GM19025 (cell line): ENCODE data around the gene MIGA2.

ENCODE experiments used
- ATAC-seq: cut with Tn5 transposase; IDR thresholded peaks from one replicate; pipeline ENCODE4 v1.9.1; 2021; ENCODE audit warnings: mild to moderate bottlenecking, low read depth, moderate library complexity; ENCODE audit not compliant: unreplicated experiment

The MIGA2 gene

DNA sequence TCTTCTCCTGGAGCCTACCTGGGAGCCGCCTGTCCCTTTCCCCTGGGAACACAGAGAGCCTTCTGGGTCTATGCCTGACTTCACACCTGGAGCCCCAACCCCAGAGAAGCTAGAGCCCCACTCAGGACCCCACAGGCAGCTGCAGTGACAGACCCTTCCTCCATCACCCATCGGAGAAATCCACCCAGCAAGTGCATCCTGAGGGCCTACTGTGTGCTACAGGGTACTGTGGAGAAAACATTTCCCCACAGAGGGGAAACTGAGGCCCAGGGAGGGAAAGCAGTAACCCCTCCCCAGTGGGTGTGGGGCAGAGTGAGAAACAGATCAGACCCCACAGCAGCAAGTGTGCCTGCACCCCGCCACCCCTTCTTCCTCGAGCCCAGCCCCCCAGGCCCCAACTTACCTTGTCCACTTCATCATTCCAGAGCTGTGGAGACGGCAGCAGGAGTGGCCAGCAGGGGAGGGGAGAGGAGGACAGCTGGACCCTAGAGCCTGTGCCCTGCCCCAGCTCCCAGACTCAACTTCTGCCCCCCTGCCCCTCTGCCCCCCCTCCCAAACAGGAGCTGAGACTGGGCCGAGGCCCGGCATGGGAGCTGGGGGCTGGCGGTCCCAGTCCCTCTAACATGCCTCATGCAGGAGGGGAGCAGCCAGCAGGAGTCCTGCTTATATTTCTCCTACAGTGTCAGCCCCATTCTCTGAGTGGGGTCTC lies 26.0 kb upstream of the MIGA2 start:
- no peak for ATAC-seq

DNA sequence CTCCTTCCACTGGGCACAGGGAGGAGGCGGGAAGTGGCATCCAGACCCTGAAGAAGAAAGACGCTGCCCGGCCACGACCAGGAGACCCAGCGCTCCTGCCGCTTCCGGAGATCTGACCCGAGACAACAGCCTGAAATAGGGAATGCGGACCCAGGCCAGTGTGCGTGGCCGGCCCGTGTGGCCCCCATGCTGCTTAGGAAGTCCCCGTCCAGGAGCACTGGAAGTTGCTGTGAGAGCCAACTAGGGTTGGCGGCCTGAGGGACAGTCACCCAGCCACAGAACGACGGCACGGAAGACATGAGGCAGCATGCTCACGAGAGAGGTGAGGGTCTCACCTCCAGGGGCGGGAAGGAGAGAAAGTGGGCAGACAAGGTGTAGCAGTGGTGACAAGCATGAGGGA lies 25.3 kb upstream of the MIGA2 start:
- no peak for ATAC-seq

DNA sequence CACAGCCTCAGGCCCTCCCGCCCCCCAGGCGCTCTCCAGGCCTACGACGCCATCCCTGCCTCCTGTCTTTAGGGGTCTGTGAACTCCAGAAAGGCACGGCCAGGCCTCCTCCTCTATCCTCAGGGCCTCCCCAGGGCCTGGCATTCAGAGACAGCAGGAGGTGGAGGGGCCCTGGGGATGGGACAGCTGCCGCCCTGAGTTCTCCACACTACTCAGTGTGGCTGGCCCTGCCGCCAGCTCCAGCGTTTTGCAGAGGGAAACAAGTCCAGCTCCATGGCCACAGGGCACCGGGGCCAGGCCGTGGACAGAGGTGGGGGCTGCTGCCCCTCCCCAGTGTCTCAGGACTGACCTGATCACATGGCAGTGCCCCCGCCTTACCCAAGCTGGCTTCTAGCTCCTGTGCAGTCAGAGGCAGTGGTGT lies 24.7 kb upstream of the MIGA2 start:
- ATAC-seq, result no peak

DNA sequence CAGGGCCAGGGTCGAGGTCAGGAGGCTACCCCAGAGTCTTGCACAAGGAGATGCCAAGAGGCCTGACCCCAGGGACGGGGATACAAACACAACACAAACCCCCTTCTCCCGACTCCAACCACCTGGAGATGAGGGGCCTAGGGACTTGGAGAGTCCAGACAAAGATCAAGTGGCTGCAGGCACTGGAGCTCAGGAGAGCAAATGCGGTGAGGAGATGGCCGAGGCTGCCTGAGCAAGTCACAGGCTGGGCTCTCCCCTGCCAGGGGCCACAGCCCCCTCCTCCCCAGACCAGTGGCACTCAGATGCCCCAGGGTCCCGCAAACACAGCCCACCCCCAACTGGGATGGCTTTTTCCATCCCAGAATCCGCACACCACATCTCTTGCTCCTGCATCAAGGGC lies 24.1 kb upstream of the MIGA2 start:
- ATAC-seq, result no peak

DNA sequence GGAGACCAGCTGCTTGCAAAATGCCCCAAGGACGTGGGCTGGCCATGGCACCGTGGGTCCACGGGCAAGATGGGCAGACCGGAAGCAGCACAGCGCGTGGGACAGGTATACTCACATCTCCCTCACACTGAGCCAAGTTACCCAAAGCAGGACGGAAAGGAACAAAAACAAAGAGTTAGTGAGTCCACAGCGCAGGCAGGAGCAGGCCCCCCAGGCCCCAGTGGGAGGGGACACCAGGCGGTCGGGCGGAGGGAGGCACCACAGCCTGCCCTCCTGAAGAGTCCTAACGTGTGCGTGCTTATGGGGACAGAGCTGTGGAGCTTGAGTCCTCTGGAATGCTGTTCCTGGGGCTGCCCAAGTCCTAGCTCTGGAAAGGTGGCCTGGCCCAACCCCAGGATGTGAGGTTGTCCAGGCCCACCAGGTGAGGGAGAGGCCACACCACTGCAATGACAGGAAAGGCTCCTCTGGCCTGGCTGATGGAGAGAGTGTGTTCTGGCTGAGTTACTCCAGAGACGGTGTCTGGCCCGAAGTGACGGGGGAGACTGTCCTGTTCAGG lies 23.5 kb upstream of the MIGA2 start:
- ATAC-seq, result no peak

DNA sequence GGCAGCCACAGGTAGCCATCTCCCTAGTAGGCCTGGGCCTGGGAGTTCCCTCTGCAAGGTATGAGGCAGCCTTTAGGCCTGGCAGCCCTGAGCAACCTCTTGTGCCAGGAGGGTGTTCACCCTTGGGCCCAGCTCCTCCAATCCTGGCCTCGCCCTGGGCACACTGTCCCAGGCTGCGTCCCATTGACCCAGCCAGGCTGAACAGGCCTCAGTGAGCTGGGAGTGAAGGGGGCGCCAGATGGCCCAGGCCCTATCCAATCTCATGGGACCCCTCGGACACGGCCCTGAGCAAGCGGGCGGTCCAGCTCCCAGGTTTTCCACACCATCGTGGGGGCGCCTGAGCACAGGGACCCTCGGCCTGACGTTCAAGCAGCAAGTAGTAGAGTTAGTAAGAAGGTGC lies 22.8 kb upstream of the MIGA2 start:
- ATAC-seq, result no peak

DNA sequence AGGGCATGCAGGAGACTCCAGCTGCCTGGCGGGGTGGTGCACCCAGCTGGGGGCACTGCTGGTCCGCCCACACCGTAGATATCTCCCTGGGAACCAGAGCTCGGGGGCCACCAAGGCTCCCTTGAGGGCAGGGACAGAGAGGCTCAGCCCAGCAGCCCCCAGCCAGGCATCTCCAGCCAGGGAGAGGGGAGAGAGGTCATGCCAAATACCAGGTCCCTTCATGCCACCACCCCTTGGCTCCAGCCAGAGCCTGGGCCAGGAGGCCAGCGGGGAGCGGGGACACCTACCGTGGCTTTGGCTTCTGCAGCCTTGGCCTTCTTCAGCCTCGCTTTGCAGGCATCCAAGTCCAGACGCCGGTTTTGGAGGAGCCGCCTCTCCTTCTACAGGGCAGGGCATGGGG lies 22.3 kb upstream of the MIGA2 start:
- ATAC-seq, result no peak

DNA sequence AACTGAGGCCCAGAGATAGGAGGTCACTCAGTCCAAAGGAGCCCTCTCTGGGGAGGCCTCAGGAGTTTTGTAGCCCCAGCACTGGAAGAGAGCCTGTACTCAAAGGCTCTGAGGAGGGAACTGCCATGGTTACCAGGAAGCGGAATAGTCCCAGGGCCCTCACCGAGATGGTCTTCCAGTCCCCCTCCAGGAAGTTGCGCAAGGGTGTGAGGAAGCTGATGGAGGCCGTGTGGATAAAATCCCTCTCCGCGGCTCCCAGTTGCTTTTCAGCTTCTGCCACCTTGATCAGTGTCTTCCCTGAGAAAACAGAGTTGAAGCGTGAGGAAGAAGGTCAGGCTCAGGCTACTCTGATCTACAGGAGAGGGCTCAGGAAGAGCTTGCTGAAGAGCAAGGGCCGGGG lies 21.8 kb upstream of the MIGA2 start:
- no peak for ATAC-seq

DNA sequence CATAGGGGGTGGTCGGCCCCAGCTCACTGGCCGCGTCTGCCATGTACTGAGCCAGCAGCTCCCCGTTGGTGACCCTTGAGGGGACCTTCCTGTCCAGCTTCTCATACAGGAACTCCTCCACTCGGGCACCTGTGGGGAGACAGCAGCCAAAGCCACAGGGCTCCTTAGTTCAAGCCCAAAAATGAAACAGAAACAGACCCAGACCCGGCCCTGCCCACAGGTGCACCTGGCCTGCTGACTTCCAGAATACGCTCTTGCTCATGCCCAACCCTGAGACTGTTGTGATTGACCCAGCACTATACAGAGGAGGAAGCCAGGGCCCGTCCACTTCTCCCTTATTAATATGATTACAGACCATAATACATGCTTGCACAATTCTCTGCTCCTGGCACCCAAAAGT lies 15.3 kb upstream of the MIGA2 start:
- ATAC-seq, result peak; percentile 70

DNA sequence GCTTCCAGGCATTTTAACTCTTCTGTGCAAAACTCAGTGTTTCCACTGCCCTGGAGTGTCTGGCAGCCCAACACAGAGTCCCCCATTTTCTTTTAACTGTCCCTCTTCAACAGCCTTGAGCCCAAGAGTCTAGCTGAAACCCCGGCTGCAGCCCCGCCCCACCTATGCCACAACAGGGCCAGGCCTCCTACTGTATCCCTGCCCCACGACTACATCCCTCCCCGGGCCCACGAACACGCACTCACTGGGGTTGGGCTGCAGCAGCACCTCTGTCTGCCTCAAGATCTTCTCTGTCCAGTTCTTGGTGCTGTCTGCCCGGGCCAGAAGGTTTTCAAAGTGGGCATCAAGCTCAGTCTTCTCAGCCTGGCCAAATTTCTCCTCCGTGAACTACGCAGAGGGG lies 14.4 kb upstream of the MIGA2 start:
- ATAC-seq, result no peak

DNA sequence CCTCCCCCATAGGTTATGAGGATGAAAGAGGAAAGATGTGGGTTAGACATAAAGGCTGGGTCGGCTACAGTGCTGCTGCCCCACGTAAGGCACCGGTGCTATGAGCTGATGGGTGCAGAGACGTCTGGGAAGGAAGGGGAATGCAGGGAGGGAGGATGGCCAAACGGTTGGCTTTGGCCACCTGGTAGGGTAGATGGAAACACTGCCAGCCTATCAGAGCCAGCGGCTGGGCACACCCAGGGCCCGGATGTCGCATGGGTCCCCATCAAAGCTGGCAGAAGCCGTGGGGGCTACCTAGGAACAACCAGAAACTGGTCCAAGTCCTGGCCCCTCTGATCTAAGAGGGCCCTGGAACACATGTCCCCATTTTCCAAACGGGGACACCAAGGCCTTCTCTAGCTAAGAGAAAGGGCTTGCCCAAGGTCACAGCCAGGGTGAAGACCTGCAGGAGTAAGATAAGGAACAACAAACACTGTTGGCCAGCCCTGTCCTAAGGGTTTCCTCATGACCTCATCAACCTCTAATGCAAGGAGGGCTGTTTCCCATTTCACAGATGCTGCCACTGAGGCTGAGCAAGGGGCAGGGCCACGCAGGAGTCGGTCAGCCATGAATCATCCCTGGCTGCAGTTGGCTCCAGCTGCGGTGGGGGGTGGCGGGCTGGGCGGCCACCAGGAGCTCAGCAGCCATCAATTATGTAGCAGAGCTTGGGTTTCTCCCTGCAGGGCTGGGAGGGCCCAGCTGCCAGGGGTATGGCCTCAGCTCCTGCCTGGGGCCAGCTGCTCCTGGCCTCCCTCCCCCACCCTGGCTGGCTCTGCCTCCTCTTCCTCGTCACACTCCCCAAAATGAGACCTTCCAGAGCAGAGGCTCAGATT lies 13.2 kb upstream of the MIGA2 start:
- no peak for ATAC-seq

DNA sequence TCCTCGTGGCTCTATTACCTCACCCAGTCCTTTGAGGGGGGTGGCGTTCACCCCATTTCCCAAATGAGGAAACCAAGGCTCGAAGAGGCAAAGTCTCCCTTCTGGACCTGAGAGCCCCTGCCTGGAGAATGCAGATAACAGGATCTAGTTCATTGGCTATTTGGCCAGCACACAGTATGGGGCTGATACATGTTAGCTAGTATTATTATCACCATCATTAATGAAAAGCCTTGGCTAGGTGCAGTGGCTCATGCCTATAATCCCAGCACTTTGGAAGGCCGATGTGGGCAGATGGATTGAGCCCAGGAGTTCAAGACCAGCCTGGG lies 12.6 kb upstream of the MIGA2 start:
- no peak for ATAC-seq

DNA sequence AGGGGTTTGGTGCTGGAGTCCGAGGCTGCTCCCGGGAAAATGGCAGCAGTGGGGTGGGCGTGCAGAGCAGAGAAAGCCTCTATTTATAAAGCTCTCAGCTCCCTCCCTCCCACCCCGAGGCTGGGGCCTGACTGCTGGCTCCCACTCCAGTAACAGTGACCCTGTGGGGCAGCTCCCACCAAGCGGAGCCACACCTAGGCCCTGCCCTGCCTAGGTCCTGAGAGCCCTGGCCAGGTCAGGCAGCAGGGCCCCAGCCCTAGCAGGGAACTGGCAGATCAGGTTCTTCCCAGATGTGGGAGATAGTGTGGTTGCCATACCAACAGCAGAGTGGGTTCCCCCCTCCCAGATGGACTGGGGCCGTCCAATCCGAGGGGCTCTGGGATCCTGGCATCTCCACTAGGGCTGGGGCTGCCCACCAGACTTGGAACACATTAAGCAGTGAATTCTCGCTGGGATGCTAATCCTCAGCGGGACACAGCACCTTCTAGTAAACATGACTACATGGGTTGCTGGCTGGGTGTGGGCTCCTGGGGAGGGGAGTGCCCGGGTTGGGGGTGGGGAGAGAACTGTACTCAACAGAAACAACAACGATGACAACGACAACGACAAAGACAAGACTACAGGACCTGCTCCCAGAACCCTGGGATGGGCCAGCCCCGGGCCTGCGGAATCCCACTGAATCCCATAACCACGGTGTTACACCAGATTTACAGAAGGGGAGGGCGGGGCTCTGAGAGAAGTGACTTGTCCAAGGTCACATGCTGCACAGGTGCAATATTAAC lies 9.8 kb upstream of the MIGA2 start:
- no peak for ATAC-seq

DNA sequence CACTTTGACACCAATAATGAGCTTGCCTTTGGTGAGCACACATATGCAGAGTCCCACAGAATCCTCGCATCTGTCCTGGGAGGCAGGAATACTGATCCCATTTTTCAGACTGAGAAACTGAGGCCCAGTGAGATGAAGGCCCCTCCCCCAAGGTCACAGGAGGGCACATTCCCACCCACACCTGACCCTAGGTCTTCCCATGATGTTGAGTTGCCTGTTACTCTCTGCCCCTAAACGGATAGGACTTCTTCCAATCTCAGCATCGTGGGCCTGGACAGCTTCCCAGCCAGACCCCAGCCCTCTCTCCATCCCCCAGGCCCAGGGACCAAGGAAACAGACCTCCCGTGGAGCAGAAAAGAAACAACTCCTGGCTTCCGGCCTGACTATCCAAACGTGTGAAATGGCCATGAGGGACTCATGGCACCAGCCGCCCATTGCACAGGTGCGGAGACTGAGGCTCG lies 9.2 kb upstream of the MIGA2 start:
- ATAC-seq, result no peak

DNA sequence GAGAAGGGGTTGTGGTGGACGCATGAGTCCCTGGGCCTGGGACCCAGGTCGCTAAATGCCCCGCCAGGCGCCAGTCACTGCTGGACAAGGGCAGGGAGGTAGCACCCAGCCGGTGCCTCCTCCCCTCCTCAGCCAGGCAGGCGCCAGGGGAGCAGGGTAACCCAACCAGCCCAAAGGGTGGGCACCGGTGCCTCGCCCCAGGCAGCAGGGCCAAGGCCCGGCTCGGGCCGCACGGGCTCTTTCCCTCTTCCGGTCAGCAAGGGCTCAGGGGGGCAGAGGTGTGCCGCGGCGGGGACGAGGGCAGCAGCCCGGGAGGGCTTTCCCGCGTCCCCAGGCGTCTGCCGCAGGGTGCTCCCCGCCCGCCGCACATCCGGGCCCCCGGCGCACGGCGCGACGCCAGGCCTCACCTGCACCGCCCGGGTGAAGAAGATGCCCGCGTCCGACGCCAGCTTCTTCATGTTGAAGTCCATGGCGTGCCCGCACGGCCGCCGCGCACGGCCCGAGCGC lies 8.7 kb upstream of the MIGA2 start:
- peak; percentile 37 for ATAC-seq

DNA sequence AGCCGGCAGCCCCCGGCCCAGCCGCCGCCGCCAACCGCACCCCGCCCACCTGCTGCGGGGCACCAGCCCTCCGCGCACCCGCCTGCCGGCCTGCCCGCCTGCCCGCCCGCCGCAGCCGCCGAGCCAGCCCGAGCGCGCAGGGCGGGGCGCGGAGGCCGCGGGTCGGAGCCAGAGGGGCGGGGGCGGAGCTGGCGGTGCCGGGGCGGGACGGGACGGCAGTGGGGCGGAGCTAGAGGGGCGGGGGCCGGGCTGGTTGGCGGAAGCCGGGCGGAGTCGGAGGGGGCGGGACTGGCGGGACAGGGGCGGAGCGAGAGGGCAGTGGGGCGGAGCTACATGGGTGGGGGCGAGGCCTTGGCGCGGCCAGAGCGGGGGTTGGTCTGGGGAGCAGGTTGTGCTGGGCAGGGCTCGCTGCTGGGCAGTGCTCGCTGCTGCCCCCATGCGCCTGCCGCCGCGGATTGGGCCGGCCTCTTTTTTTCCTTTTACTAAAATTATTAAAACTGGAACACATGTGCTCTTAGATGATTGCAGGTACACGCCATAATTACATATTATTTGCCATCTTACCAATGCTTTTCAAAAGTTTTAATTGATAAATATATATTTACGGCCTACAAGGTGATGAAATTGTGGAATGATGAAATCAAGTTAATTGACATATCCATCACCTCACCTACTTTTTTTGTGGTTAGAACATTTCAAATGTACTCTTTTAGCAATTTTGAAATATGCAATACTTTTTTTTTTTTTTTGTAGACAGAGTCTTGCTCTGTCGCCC lies 8.0 kb upstream of the MIGA2 start, which contains the start of gene SH3GLB2:
TSS of gene SH3GLB2 (minus strand) at position 140 of the 775 bp plus-strand sequence. CDS start 177 bp downstream, outside the sequence.
- peak; percentile 71 for ATAC-seq

DNA sequence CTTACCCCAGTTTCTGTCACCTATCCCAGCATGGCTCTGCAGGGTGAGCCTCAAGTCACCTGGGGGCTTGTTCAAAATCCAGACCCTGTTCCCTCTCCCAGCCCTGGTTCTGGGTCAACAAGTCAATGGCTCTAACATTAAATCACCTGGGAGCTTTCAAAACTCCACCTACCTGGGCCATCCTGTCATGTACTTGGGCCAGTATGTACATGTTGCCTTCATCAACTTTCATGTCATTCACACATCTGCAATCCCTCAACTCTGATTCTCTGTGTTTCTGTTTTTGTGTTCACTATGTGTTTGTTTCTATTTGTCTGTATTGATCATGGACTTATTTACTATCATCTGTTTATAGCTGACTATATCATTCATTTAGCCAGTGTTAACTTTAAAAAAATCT lies 6.2 kb upstream of the MIGA2 start:
- no peak for ATAC-seq

DNA sequence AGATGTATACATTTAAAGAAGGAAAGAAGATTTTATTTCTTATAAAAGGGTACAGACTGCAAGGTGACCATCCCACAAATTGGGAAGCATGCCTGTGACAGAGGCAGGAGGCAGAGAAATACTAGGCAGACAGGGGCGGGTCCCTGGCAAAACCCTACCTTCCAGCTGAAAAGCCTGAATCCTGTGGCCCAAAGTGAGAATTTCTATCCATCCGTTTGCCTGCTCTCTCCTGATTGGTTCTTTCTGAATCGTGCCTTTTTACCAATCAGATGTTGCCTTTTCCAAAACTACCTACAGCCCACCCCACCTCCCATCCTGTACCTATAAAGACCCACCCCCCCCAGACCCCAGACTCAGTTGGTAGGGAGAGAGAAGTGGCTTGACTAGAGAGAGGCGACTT lies 4.9 kb upstream of the MIGA2 start:
- no peak for ATAC-seq

DNA sequence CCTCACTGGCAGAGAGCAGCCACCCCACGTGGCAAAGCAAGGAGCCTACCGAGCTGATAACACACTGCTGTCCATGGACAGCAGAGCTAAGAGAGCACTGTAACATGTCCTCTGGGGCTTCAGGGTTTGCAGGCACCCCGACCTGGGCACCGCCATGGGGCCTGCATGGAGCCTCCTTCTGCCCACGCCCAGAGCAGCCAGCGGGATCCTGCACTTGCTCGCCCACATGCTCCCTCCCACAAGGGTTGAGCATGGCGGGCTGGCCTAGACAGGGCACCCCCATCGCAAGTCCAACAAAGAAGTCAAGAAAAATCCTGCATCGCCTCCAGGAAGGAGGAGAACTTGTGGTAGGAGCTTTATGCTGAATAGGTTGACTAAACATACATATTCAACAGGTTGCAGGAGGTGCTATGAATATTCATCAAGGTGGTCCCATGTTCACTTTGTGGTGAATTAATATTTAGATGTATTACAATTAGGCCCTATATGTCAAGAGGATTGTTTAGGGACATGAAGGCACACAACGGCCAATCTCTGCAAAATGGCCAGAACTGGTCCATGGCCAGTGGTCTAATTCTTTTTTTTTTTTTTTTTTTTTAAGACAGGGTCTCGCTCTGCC lies 3.8 kb upstream of the MIGA2 start:
- ATAC-seq, result no peak
